HG03280 (cell line): Measurements from ENCODE around the gene TXLNA.

ENCODE experiments used
- ATAC-seq: cut with Tn5 transposase; IDR thresholded peaks from one replicate; pipeline ENCODE4 v1.9.1; 2021; ENCODE audit warnings: mild to moderate bottlenecking, moderate library complexity; ENCODE audit not compliant: unreplicated experiment

The TXLNA gene

DNA sequence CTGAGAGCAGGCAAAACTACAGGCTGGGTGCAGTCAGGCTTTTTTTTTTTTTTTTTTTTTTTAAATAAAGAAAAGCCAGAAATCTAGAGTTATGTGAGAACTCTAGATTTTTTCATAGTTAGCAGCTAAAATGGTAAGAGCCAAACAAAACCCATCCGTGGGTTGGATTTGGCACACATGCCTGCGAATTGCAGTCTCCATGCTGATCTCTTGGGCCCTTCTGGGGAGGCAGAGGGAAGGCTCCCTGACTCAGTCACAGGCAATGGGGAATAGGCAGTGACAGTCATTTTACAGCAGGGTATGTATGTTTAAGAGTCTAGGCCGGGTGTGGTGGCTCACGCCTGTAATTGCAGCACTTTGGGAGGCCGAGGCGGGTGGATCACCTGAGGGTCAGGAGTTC, 2.6 kb downstream of the TXLNA start:
- no peak for ATAC-seq

DNA sequence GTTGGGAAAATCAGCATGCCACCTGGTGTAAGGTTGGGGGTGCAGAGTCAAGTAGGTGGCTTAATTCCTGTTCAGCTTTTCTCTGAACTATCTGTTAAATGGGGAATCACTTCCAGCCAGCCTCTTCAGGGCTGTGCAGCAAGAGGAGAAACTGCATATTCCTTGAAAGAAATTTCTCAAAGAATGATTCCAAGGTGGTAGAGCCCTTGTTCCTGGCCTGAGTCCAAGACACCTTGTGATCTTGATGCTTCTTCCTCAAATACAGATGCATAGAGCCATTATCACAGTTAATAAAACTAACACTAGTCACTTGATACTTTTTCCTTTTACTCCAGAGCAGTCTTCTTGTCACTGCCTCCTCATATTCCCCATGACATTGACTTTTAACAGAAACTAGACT, 5.2 kb downstream of the TXLNA start:
- ATAC-seq, result no peak

DNA sequence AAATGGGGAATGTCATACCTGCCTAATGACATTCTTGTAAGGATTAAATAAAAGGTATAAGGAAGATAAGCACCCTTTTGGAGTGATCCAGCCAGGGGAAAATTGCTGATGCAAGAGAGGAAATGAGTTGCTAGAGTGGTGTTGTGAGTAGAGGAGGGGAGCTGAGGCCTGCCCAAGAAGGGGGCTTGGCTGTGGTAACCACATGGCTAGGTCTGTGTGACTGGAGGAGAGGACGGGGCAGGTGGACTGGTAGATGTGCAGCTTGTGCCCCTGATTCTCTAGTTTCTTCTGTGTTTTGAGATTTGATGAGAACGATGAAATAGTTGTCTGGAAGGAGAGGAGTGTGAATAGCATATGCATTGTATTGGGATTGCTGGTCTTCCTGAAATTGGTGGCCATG, 6.6 kb downstream of the TXLNA start:
- ATAC-seq, result no peak

DNA sequence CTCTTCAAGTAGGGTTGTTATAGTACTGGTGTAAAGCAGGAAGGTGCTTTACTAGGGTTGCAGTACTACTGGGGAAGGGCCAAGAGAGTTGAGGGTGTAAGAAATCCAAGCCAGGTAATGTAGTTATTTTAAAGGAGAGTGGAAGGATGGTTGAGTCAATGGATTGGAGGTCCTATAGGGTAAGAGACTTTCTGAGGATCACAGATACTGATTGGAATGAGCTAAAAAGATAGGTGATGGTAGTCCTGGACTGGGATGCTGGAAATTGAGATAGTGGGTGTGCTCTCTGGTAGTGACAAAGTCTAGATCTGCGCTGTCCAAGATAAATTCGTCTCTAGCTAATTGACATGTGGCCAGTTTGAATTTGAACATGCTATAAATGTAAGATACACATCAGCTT, 7.0 kb downstream of the TXLNA start:
- ATAC-seq, result no peak

DNA sequence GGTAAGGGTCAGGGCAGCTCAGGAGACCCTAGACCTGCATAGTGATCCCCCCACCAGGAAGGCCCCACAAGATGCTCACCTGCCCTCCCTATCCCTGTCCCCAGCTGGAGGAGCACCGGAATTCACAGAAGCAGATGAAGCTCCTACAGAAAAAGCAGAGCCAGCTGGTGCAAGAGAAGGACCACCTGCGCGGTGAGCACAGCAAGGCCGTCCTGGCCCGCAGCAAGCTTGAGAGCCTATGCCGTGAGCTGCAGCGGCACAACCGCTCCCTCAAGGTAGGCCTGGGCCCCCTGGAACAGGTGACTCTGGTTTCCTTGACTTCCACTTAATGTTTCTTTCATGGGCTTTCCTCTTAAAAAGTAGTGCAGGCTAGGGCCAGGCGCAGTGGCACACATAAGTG, 8.4 kb downstream of the TXLNA start:
- ATAC-seq, result no peak

DNA sequence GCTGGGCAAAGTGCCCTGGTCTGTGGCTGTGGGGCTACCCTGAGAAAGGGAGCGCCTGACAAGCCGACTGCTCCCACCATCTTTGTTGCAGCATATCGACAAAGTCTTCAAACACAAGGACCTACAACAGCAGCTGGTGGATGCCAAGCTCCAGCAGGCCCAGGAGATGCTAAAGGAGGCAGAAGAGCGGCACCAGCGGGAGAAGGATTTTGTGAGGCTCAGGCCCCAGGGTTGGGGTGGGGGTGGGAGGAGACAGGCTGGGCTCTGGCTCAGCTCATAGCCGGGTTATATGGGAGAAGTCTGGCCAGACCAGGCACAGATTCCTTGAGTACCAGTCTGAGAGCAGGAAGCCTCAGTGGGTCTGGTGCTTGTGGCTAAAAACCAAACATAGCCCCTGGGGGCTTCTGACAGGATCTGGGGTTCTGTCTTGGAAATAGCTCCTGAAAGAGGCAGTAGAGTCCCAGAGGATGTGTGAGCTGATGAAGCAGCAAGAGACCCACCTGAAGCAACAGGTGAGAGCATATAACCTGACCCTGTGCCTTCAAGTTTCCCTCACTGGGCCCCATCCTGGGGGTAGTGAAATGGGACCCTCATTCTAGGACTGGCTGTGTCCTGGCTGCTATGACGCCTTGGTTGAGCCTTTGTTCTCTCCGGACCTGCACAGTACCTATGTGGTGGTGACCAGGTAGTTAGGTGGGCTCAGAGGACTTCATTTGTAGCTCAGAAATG, 12.9 kb downstream of the TXLNA start:
- ATAC-seq, result no peak

DNA sequence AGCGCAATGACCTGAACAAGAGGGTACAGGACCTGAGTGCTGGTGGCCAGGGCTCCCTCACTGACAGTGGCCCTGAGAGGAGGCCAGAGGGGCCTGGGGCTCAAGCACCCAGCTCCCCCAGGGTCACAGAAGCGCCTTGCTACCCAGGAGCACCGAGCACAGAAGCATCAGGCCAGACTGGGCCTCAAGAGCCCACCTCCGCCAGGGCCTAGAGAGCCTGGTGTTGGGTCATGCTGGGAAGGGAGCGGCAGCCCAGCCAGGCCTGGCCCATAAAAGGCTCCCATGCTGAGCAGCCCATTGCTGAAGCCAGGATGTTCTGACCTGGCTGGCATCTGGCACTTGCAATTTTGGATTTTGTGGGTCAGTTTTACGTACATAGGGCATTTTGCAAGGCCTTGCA, 15.5 kb downstream of the TXLNA start:
- ATAC-seq, result no peak

DNA sequence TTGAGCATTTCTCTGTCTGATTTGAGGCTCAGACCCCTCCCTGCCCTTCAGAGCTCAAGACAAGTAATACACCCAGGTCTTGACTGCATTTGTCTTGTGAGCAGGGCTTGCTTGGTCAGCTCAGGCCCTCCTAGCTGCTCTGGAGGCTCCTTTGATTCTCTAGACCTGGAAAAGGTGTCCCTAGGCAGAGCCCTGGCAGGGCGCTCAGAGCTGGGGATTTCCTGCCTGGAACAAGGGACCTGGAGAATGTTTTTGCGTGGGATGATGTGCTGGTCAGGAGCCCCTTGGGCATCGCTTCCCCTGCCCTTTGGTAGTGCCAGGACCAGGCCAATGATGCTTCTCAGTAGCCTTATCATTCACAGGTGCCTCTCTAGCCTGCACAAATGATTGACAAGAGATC, 16.1 kb downstream of the TXLNA start:
- no peak for ATAC-seq

DNA sequence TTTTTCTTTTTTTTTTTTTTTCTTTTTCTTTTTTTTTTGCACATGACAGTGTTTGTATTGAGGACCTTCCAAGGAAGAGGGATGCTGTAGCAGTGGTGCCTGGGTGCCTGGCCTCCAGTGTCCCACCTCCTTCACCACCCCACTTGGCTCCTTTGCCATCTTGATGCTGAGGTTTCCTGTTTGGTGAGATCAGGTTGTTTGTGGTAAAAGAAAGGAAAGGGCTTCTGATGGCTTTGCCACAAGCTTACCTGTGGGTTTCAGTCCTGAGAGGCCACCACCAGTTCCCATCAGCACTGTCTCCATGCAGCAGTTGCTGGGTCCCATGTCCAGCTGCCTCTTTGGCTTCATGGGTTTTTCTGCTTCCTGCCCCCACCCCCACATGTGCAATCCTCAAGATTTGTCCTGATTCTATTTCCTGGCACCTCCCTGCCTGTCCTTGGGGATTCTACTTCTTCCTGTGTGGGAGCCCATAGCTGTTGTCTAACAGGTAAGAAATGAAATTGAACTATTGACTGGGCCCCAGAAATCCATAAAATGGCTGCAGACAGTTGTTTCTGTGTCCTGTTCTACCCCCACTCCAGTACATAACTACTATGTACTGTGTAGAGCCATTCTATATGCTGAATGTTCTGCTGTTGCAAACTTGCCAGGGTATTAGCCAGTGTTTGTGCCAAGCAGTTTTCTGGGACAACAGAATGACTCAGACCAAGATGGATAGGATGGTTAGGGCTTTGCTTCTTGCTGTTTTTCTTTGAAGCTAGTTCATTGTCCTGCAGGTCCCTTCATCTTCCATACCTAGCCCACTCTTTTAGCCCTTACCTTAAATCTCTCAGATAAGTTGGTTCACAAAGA, 16.7 kb downstream of the TXLNA start:
- no peak for ATAC-seq

DNA sequence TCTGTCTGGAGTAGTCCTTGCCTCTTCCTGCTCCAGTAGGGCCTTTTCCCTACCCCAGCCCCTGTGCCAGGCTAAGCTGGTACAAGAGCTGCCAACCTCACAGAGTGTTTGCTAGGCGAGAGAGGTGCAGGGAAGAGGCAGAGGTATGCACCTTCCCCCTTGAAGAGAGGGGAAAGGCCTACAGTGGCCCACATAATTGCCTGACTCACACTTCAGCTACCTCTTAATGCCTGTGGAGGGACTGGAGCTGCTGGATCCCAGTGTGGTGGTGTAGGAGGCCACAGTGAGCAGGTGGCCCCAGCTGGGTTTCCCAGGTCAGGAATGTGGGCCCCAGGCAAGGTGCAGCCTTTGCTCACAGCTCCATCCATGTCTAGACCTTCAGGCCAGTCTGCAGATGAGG, 17.6 kb downstream of the TXLNA start:
- ATAC-seq, result no peak

DNA sequence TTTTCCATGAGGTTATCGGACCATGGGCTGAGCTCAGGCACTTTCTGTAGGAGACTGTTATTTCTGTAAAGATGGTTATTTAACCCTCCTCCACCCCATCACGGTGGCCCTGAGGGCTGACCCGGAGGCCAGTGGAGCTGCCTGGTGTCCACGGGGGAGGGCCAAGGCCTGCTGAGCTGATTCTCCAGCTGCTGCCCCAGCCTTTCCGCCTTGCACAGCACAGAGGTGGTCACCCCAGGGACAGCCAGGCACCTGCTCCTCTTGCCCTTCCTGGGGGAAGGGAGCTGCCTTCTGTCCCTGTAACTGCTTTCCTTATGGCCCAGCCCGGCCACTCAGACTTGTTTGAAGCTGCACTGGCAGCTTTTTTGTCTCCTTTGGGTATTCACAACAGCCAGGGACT, 18.4 kb downstream of the TXLNA start:
- no peak for ATAC-seq

DNA sequence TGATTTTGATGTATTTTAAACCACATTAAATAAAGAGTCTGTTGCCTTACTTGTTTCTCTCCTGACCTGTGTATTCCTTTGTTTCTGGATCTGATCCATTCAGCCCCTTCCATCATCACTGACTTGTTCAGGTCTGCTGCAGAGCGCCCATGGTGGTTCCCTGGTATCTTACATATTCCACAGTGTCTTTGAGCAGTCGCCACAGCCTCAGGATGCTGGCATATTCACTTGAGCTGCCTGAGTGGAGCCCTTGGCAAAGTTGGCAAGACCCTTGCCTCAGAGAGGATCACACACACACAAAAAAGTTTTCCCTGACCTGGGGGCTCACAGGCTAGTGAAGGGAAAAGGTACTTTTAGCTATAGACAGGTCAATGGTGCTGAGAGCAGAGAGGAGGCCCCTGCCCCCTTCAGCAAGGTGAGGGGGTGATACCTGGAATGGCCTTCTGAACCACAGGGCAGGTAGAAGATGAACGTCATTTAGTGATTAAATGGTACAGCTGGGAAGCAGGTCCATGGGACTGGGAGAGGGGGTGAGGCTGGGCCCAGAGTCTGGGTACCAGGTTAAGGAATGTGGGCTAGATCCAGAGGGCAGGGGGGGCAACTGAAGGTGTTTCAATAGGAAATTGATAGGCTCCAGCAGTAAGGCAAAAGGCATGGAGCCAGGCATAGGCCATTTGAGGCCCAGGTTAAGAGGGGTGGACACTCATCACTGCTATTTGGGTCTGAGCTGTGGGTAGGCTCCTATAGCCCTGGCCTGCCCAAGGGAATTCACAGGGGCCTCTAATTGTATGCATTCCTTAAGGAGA, 19.0 kb downstream of the TXLNA start:
- no peak for ATAC-seq

DNA sequence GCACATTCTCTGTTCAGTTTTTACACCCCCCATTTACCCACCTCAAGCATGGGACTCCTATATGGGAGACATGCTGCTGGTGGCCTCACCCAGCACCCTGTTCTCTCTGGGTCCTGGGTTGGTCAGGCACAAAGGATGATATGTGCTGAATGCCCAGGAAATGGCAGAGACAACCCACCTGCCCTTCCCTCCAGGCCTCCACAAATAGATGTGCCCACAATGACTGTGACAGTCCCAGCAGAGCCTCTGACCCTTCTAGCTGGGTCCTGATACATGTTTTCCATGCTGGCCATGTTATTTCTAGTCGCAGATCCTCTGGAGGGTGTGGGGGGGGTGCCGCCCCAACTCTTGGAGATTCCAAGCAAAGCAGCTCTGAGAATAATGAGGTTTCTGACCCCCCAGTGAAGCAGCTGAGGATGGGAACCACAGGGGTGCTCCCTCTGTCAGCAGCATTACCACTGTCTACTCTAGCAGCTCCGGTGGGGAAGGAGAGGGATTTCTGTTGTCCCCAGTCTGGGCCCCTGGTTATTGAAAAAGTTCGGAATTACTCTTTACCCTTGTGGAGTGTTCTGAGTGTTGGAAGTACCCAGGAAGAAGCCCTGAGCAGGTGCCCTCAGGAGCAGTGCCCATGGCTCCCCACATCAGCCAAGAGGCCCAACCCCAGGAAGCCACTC, 19.7 kb downstream of the TXLNA start:
- ATAC-seq, result no peak

DNA sequence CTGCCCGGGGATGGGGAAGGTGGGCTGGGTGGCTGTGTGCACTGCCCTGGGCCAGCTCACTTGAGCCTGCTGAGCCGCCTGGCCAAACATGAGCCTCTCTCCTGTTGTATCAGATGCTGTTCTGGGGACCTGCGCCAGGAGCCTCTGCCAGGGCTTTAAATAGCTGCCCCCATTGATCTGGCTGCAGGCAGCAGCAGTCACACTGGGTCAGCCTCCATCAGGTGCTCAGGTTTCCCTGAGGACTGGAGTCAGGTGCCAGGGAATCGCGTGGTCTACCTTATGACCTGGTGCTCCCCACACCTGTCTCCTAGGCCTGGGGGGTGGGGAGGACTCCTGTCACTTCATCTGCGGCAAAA, 20.2 kb downstream of the TXLNA start:
- ATAC-seq, result no peak

DNA sequence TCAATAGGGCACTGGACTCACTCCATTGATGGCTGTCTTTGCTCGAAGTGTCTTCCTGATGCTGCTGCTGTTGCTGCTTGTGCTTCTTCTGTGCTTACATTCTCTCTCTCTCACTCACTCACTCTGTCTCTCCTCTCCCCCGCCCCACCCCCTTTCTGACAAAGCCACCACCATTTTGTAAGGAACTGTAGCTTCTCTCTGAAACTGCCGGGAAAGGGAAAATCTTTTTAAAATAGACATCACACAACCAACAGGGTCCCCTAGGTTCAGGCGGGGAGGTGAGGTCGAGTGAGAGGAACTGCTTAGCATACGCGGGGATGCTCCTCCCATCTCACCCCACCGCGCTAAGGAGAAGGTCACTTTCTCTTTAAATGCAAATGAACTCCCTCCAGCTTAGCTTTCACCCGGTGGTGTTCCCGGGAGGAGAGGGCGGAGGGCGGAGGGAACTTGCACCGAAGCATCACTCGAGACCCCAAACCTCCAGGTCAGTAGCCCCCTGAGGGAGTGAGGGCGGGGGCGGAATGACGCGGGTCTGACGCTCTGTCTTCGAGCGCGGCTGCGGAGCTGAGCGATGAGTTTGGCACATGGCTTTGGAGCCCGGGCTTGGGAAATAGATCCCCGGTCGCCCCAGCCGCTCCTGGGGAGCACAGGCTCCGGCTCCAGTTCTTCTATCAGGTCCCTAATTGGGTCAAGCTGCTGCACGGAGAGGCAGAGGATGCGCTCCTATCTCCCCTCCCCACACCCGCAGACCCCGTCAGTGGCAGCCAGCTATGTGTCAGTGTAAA, 20.9 kb downstream of the TXLNA start, which contains the start of gene CCDC28B:
CCDC28B (plus strand) TSS at position 370 of the 785 bp plus-strand sequence. CDS start 1,341 bp downstream, outside the sequence.
- ATAC-seq, result no peak

DNA sequence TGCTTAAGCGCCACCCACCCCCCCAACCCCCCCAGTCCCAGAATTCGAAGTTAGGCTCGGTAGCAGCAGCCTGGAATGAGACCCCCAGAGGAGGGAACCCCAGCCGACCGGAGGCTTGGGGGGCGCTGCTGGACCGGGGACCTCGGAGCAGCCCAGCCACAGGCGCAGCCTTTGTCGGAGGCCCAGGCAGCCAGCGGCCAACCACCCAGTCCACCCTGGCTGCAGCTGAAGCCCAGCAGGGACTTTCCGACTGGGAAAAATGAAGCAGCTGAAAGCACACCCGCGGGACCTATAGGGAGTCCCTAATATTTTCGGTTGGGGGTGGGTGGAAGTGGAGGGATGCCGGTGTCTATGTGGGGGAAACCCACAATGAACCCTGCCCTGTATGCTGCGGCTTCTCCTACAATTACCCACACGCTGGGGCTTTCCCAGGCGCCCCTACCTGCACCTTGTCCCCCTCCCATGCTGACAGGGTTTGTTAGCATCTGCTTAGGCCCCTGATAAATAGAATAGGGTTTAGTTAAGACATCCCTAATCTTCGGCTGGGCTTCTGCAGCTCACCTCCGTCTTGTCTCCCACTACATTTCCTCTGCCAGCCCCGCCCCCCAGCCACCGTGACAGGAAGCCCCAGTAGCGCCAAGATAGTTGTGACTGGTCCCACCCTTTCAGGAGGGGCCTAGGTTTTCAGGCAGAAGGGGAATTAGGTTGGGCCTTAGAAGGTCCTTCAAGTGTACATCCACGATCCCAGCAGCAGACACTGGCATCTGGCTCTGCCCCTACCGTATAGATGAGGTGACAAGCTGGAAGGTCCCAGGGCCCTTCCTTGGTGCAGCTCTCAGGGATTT, 21.8 kb downstream of the TXLNA start:
- ATAC-seq, result no peak

DNA sequence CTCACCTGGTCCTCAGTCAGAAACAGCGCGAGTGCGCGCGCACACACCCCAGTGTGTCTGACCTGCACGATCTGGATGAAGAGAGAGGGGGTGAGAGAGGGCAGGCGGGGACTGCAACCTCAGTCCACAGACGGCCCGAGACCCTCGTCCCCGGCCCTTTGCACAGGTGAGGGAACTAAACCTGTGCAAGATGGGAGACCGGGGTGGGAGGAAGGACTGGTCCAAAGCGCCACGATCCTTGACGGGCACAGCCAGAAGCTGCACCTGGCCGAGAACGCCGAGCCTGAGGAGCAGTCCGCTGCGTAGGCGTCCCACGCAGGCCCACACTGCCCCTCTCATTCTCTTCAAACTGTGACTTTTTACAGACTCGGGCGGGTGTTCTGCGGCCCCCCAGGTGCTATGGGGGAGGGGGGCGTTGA, 25.5 kb downstream of the TXLNA start:
- ATAC-seq, result no peak

DNA sequence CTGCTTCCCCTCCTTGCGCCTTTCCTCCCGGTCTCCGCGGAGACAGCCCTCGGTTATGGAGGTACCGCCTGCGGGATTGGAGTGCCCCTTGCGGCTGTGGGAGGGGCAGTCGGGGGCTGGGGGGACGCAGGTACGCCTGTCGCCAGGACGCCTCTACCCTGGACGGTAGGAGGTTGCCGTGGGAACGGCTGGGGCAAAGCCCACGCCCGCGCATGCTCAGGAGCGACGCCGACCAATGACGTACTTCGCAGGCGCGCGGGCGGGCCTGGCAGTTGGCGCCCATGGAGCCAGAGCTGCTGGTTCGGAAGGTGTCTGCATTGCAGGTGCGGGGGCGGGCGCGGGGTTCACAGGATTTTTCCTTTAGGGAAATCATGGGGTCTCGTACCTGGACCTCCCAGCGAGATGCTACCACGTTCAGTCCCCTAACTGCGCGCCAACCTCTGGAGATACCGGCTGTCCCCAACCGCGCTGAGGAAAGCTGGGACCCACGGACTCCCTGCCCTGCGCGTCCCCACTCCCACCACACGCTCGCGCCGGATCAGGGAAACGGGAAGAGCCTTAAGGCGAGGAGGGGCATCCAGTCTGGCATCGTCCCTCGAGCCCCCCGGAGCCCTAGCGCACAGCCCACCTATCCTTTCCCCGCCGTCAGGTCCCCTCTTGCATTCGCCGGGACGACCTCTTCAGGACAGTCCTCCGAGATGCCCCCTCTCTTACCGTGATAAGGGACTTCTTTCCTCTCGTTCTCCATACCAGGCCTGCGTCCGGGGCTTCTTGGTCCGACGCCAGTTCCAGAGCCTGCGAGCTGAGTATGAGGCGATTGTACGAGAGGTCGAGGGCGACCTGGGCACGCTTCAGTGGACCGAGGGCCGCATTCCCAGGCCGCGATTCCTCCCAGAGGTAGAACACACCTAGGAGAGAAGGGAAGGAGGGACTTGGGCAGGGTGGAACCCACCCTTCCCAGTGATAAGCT, 26.2 kb downstream of the TXLNA start, which contains the start of gene IQCC:
IQCC (plus strand) TSS at position 271 of the 970 bp plus-strand sequence; CDS start at position 282, 11 bp downstream.
- ATAC-seq, result peak; percentile 62
